Esophagus muscularis mucosa (tissue), 4 donors: ENCODE data around the gene LRP2. TPM values are rescaled to one million over a fixed set of nuclear protein-coding genes. Genes with fewer than 3 reads are reported as not detected.

ENCODE experiments used
- DNase-seq: peaks from one replicate; pipeline ENCODE4 v3.0.0-alpha.2; 2017; ENCODE audit errors: extremely low spot score
- H3K27ac ChIP-seq, 4 donors: fragments of 200-600 bp; sonication (generic); replicated peaks in 1 of 4; 1 replicate in 3 of 4; 2 replicates in 1 of 4; pipeline ENCODE4 v1.5.1; 2016 to 2019; ENCODE audit warnings: mild to moderate bottlenecking in 1 of 4
- H3K27me3 ChIP-seq, 4 donors: fragments of 200-600 bp; sonication (generic); one replicate each; pipeline versions ENCODE4 v1.5.1 to v1.6.0; 2016 to 2019
- H3K36me3 ChIP-seq, 4 donors: fragments of 200-600 bp; sonication (generic); one replicate each; pipeline ENCODE4 v1.5.1; 2016 to 2019
- H3K4me1 ChIP-seq, 4 donors: fragments of 200-600 bp; sonication (generic); one replicate each; pipeline ENCODE4 v1.5.1; 2016 to 2019
- H3K4me3 ChIP-seq, 4 donors: fragments of 200-600 bp; sonication (generic); 1 replicate in 2 of 4; 2 replicates in 2 of 4; pipeline ENCODE4 v1.5.1; 2016 to 2019; ENCODE audit warnings: mild to moderate bottlenecking in 4 of 4, moderate library complexity in 1 of 4
- H3K9me3 ChIP-seq, 4 donors: fragments of 200-600 bp; sonication (generic); 1 replicate in 3 of 4; 2 replicates in 1 of 4; pipeline ENCODE4 v1.5.1; 2016 to 2019
- CTCF ChIP-seq, 3 experiments: fragments of 200-600 bp in 2 of 3; fragments of 450-650 bp in 1 of 3; sonication (generic) in 2 of 3; IDR thresholded peaks; one replicate each; pipeline ENCODE4 v1.5.1; 2017 to 2019; ENCODE audit warnings: antibody characterized with exemption in 3 of 3, mild to moderate bottlenecking in 2 of 3, moderate library complexity in 1 of 3
- EP300 ChIP-seq: sonication (generic); formaldehyde crosslinking; IDR thresholded peaks from one replicate; pipeline ENCODE4 v1.6.1; 2017; ENCODE audit warnings: antibody characterized with exemption
- POLR2A ChIP-seq: fragments of 450-650 bp; IDR thresholded peaks from one replicate; pipeline ENCODE4 v1.6.1; 2017; ENCODE audit warnings: antibody characterized with exemption, moderate library complexity, mild to moderate bottlenecking, low read depth
- POLR2AphosphoS5 ChIP-seq, 2 donors: sonication (generic); formaldehyde crosslinking; IDR thresholded peaks; one replicate each; pipeline ENCODE4 v1.6.1; 2017; ENCODE audit warnings: antibody characterized with exemption in 2 of 2
- WGBS: methylation state at CpG from one replicate; pipeline ENCODE4 v1.1.5; 2018; 5-methylcytosine and 5-hydroxymethylcytosine counted together
- intact Hi-C: fragments of 100-400 bp; cut with DNase I; formaldehyde crosslinking; loops from one replicate; pipeline ENCODE4 v1.15.1; 2023
- total RNA-seq, 4 donors: library from RNA; depleted of rRNA; stranded (reverse); fragments of >200 nt; gene quantifications; one replicate each; pipeline versions ENCODE4 v1.1.0 to v1.2.1, GENCODE V29; 2016

The LRP2 gene
- total RNA-seq, 4 donors from 2014 or later: not detected

GRCh38 chr2:169345486-169346437, 16.6 kb downstream of the LRP2 start:
- Histone ChIP-seq H3K9me3 (no peaks in the 10 kb centered on the region), H3K27ac (no peak overlapping the region), H3K4me1 (no peaks in the 10 kb centered on the region), H3K27me3 (no peaks in the 10 kb centered on the region), H3K4me3 (no peak overlapping the region), H3K36me3 (no peaks in the 10 kb centered on the region)
- no peak for DNase-seq
- WGBS: 64% methylated on average over 7 of the region's 7 CpGs
- intact Hi-C loops: no loop called here
- TF ChIP-seq POLR2A (no peak), POLR2AphosphoS5 (IDR thresholded peaks at IDR 0.05) (no peak), CTCF (IDR thresholded peaks at IDR 0.05) (no peak), EP300 (no peak)

- TF ChIP-seq POLR2A: no peak
- no peaks in the 10 kb centered on the region for H3K36me3 ChIP-seq
- no peak overlapping the region for H3K4me3 ChIP-seq
- H3K4me1 ChIP-seq: no peaks in the 10 kb centered on the region
- H3K27ac ChIP-seq: no peak overlapping the region
- intact Hi-C loops: no loop called here
- no peak for DNase-seq
- H3K9me3 ChIP-seq: no peaks in the 10 kb centered on the region
- 67% methylated on average over 5 of the region's 5 CpGs for WGBS
- no peaks in the 10 kb centered on the region for H3K27me3 ChIP-seq
Observed at GRCh38 chr2:169344736-169345485, 17.4 kb downstream of the LRP2 start.

- Histone ChIP-seq H3K27me3 (no peaks in the 10 kb centered on the region), H3K4me1 (no peaks in the 10 kb centered on the region), H3K36me3 (no peaks in the 10 kb centered on the region), H3K4me3 (no peak overlapping the region), H3K9me3 (no peaks in the 10 kb centered on the region), H3K27ac (no peak overlapping the region)
- no peak for DNase-seq
- TF ChIP-seq CTCF (IDR thresholded peaks at IDR 0.05): no peak
- TF ChIP-seq POLR2AphosphoS5 (IDR thresholded peaks at IDR 0.05): no peak
- TF ChIP-seq POLR2A: no peak
- TF ChIP-seq EP300: no peak
- intact Hi-C loops: no loop called here
Observed at GRCh38 chr2:169343202-169343601, 19.1 kb downstream of the LRP2 start.

- peaks cover 0 to 5% (median 0%) of the 10 kb centered on the region in 4 donors for H3K27me3 ChIP-seq
- WGBS: 73% methylated on average over 2 of the region's 2 CpGs
- TF ChIP-seq POLR2AphosphoS5 (IDR thresholded peaks at IDR 0.05) (no peak), EP300 (no peak), POLR2A (no peak), CTCF (IDR thresholded peaks at IDR 0.05) (no peak)
Observed at GRCh38 chr2:169339657-169340056, 22.7 kb downstream of the LRP2 start.

GRCh38 chr2:169336695-169337094, 25.6 kb downstream of the LRP2 start:
- no peak for DNase-seq
- H3K4me3 ChIP-seq: no peak overlapping the region
- H3K27ac ChIP-seq: no peak overlapping the region
- no peaks in the 10 kb centered on the region for H3K36me3 ChIP-seq
- peaks cover 0 to 5% (median 0%) of the 10 kb centered on the region in 4 donors for H3K27me3 ChIP-seq
- intact Hi-C loops: no loop called here
- 64% methylated on average over 5 of the region's 5 CpGs for WGBS
- no peaks in the 10 kb centered on the region for H3K4me1 ChIP-seq
- no peaks in the 10 kb centered on the region for H3K9me3 ChIP-seq
- TF ChIP-seq CTCF (IDR thresholded peaks at IDR 0.05): no peak
- no peak for TF ChIP-seq POLR2AphosphoS5 (IDR thresholded peaks at IDR 0.05)
- TF ChIP-seq POLR2A: no peak
- no peak for TF ChIP-seq EP300

More at GRCh38 chr2:169339657-169340056, 22.7 kb downstream of the LRP2 start:
- Histone ChIP-seq H3K4me1 (no peaks in the 10 kb centered on the region), H3K9me3 (no peaks in the 10 kb centered on the region), H3K27ac (no peak overlapping the region), H3K4me3 (no peak overlapping the region), H3K36me3 (no peaks in the 10 kb centered on the region)
- intact Hi-C loops: no loop called here
- no peak for DNase-seq
